Spinal cord (tissue), 10 donors: ENCODE measurements around the gene TBC1D10B. TPM values are rescaled to one million over a fixed set of nuclear protein-coding genes. Genes with fewer than 3 reads are reported as not detected.
"Not testable (repeated sequence)": the region's sequence is repeated elsewhere in the genome, so short reads cannot be mapped to it uniquely, and the experiment has no call there.

Experiments used
- DNase-seq, 6 donors: peaks; one replicate each; pipeline versions ENCODE4 v3.0.0 to v3.0.0-alpha.2; 2013 to 2015; ENCODE audit warnings: low spot score in 6 of 6, low read depth in 4 of 6
- H3K27ac ChIP-seq: one replicate; pipeline ENCODE4 v1.5.1; 2013; ENCODE audit warnings: low read depth, low read length, control low read depth
- H3K27me3 ChIP-seq: one replicate; pipeline ENCODE4 v1.6.1; 2013; ENCODE audit warnings: low read length; ENCODE audit not compliant: control insufficient read depth, insufficient read depth
- H3K36me3 ChIP-seq: one replicate; pipeline ENCODE4 v1.6.1; 2013; ENCODE audit warnings: low read length; ENCODE audit not compliant: control insufficient read depth, insufficient read depth
- H3K4me1 ChIP-seq: one replicate; pipeline ENCODE4 v1.6.1; 2013; ENCODE audit warnings: low read length; ENCODE audit not compliant: control insufficient read depth, insufficient read depth
- H3K4me3 ChIP-seq: one replicate; pipeline ENCODE4 v1.5.1; 2013; ENCODE audit warnings: low read depth, low read length, control low read depth
- H3K9me3 ChIP-seq: one replicate; pipeline ENCODE4 v1.6.1; 2013; ENCODE audit warnings: low read length; ENCODE audit not compliant: control insufficient read depth, insufficient read depth
- WGBS: methylation state at CpG from one replicate; pipeline ENCODE4 v1.1.5; 2013; ENCODE audit warnings: missing lambda C conversion rate; ENCODE audit not compliant: insufficient coverage; 5-methylcytosine and 5-hydroxymethylcytosine counted together
- polyA plus RNA-seq, 2 donors: library from polyadenylated mRNA; unstranded; fragments of 120-200 nt; gene quantifications; one replicate each; pipeline ENCODE4 v1.2.1, GENCODE V29; 2013; ENCODE audit not compliant: insufficient read length in 2 of 2
- total RNA-seq, 2 donors: library from RNA; depleted of rRNA in 1 of 2; stranded (reverse); fragments of 120-200 nt in 1 of 2; fragments of >200 nt in 1 of 2; gene quantifications; one replicate each; pipeline versions ENCODE4 v1.2.3 to v1.2.4, GENCODE V29; 2013 to 2014
- donor health status: healthy.

TBC1D10B gene
- total and polyA plus RNA-seq, 4 donors, result 26.0 to 74.1 (median 48.7) TPM

- not testable (repeated sequence) for H3K27ac ChIP-seq, H3K36me3 ChIP-seq, DNase-seq, H3K9me3 ChIP-seq, H3K4me1 ChIP-seq, H3K27me3 ChIP-seq, H3K4me3 ChIP-seq
- WGBS, result 97% methylated on average over 7 of the region's 10 CpGs
Observed at GRCh38 chr16:30337964-30338357, 32.3 kb downstream of the TBC1D10B start.

- Histone ChIP-seq H3K9me3 (no peaks in the 10 kb centered on the region), H3K4me3 (peak overlapping the region; percentile 55), H3K4me1 (peaks cover 7% of the 10 kb centered on the region), H3K36me3 (no peaks in the 10 kb centered on the region), H3K27me3 (no peaks in the 10 kb centered on the region), H3K27ac (peak overlapping the region; percentile 78)
- peak in 1 of 6 donors; percentile 13 for DNase-seq
- 58% methylated on average over 17 of the region's 17 CpGs for WGBS
Observed at GRCh38 chr16:30335598-30336474, 34.5 kb downstream of the TBC1D10B start.

GRCh38 chr16:30335028-30335597, 35.2 kb downstream of the TBC1D10B start:
- peak overlapping the region; percentile 88 for H3K27ac ChIP-seq
- not testable (repeated sequence) for H3K4me1 ChIP-seq, H3K9me3 ChIP-seq, H3K36me3 ChIP-seq, H3K27me3 ChIP-seq
- peak in 3 of 6 donors; percentile 64 to 90 (median 88) for DNase-seq
- 0% methylated on average over 70 of the region's 70 CpGs for WGBS
- peak overlapping the region; percentile 55 for H3K4me3 ChIP-seq

- 0% methylated on average over 8 of the region's 33 CpGs for WGBS
Observed at GRCh38 chr16:30334473-30334989, 35.8 kb downstream of the TBC1D10B start.

GRCh38 chr16:30324220-30324619, 46.1 kb downstream of the TBC1D10B start:
- not testable (repeated sequence) for H3K9me3 ChIP-seq, H3K36me3 ChIP-seq, H3K27ac ChIP-seq, H3K4me3 ChIP-seq, H3K27me3 ChIP-seq, DNase-seq, H3K4me1 ChIP-seq
- WGBS, result 93% methylated on average over 2 of the region's 6 CpGs

More at GRCh38 chr16:30334473-30334989, 35.8 kb downstream of the TBC1D10B start:
- peak overlapping the region; percentile 55 for H3K4me3 ChIP-seq
- H3K4me1 ChIP-seq, H3K36me3 ChIP-seq, H3K27ac ChIP-seq, H3K27me3 ChIP-seq, H3K9me3 ChIP-seq: not testable (repeated sequence)
- peak in 3 of 6 donors; percentile 31 to 79 (median 57) for DNase-seq

GRCh38 chr16:30318647-30319046, 51.6 kb downstream of the TBC1D10B start:
- not testable (repeated sequence) for H3K4me3 ChIP-seq, H3K36me3 ChIP-seq
- no CpG with 5 or more reads among the region's 2 CpGs for WGBS

GRCh38 chr16:30310937-30311336, 59.4 kb downstream of the TBC1D10B start:
- no CpG with 5 or more reads among the region's 4 CpGs for WGBS
- not testable (repeated sequence) for H3K9me3 ChIP-seq, H3K36me3 ChIP-seq, DNase-seq, H3K4me1 ChIP-seq, H3K4me3 ChIP-seq, H3K27ac ChIP-seq, H3K27me3 ChIP-seq

More at GRCh38 chr16:30318647-30319046, 51.6 kb downstream of the TBC1D10B start:
- DNase-seq, H3K4me1 ChIP-seq, H3K9me3 ChIP-seq, H3K27me3 ChIP-seq, H3K27ac ChIP-seq: not testable (repeated sequence)

GRCh38 chr16:30309255-30309654, 61.0 kb downstream of the TBC1D10B start:
- H3K9me3 ChIP-seq, H3K27ac ChIP-seq, H3K4me1 ChIP-seq, H3K4me3 ChIP-seq, H3K36me3 ChIP-seq, H3K27me3 ChIP-seq: not testable (repeated sequence)
- no CpG with 5 or more reads among the region's 5 CpGs for WGBS
- peak in 1 of 6 donors; percentile 48 for DNase-seq
